ENCODE results near the gene OLFM2.

DNA sequence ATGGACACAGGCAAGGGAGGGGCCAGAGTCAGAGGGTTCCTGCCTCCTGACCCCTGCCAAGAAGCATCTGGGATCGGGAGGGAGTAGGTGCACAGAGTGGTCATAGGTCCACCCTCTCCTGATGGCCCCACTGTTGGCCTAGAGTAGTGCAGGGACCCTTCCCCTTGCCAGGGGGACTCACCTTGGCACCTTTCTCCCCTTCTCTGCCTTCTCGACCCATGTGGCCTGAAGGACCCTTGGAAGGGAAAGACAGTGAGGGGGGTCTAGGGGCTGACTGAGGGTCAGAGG, 33.3 kb upstream of the OLFM2 start:
- TF ChIP-seq ZNF274 (IDR thresholded peaks at IDR 0.05; ENCODE audit: low read depth, low read length) (no peak), YY1 (IDR thresholded peaks at IDR 0.05; ENCODE audit: insufficient read depth, insufficient read length) (no peak), SUZ12 (IDR thresholded peaks at IDR 0.05; ENCODE audit: extremely low read depth, insufficient read depth, insufficient read length) (no peak)
